Effector memory CD4-positive, alpha-beta T cell (primary cell): ENCODE measurements around the gene CX3CR1.

Experiments used
- DNase-seq, 3 donors: peaks; one replicate each; pipeline ENCODE4 v3.0.0-alpha.2; 2020
- H3K27ac ChIP-seq: 2 replicates; pipeline ENCODE4 v1.7.0; 2013; ENCODE audit warnings: mild to moderate bottlenecking, low read length, moderate library complexity; ENCODE audit not compliant: insufficient read depth, poor library complexity, severe bottlenecking
- H3K27me3 ChIP-seq: replicated peaks from 2 replicates; pipeline ENCODE4 v1.7.0; 2013; ENCODE audit warnings: mild to moderate bottlenecking, low read length; ENCODE audit not compliant: insufficient read depth, control insufficient read depth, poor library complexity, severe bottlenecking
- H3K36me3 ChIP-seq: 2 replicates; pipeline ENCODE4 v1.7.0; 2013; ENCODE audit warnings: mild to moderate bottlenecking, low read length, moderate library complexity; ENCODE audit not compliant: control insufficient read depth, insufficient read depth
- H3K4me1 ChIP-seq: 2 replicates; pipeline ENCODE4 v1.7.0; 2013; ENCODE audit warnings: low read length, mild to moderate bottlenecking; ENCODE audit not compliant: control insufficient read depth, insufficient read depth, poor library complexity, severe bottlenecking
- H3K4me3 ChIP-seq: 2 replicates; pipeline ENCODE4 v1.7.0; 2013; ENCODE audit warnings: low read length, low read depth, mild to moderate bottlenecking; ENCODE audit not compliant: insufficient read depth, poor library complexity, severe bottlenecking
- H3K9me3 ChIP-seq: 2 replicates; pipeline ENCODE4 v1.7.0; 2013; ENCODE audit warnings: mild to moderate bottlenecking, low read length, moderate library complexity; ENCODE audit not compliant: control insufficient read depth

CX3CR1 gene

DNA sequence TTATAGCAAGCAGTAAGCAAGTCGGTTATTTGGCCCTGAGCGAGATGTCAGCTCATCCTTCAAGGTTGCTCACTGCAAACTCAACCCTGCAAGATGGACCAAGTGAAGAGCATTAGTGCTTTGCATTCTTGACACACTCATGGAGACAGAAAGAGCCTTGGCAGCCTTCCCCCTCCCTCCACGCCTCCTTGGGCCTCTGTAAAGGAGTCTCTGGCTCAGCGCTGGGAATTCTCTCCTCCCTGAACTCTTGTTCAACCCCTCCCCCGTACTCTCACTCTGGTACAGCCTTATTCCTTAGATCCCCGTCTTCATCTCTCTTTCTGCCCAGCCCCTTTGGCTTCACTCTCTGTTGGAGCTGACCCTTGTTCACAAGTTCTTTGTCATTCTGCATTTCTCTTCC is 2.2 kb upstream of the CX3CR1 start:
- no peak overlapping the region for H3K27ac ChIP-seq
- H3K9me3 ChIP-seq = no peaks in the 10 kb centered on the region
- no peaks in the 10 kb centered on the region for H3K36me3 ChIP-seq
- no peaks in the 10 kb centered on the region for H3K4me1 ChIP-seq
- no peaks in the 10 kb centered on the region for H3K27me3 ChIP-seq
- DNase-seq = no peak
- H3K4me3 ChIP-seq = no peak overlapping the region

- no peaks in the 10 kb centered on the region for H3K9me3 ChIP-seq
- no peak for DNase-seq
- no peaks in the 10 kb centered on the region for H3K27me3 ChIP-seq
- no peak overlapping the region for H3K27ac ChIP-seq
- H3K4me1 ChIP-seq = no peaks in the 10 kb centered on the region
- no peaks in the 10 kb centered on the region for H3K36me3 ChIP-seq
- H3K4me3 ChIP-seq = no peak overlapping the region
These were observed 1.7 kb upstream of the CX3CR1 start for GRCh38 chr3:39281533-39281932.

- Histone ChIP-seq H3K4me1 (no peaks in the 10 kb centered on the region), H3K27me3 (no peaks in the 10 kb centered on the region), H3K4me3 (no peak overlapping the region), H3K36me3 (no peaks in the 10 kb centered on the region), H3K27ac (no peak overlapping the region), H3K9me3 (no peaks in the 10 kb centered on the region)
- DNase-seq = no peak
These were observed 735 bp upstream of the CX3CR1 start for GRCh38 chr3:39280571-39280970.

GRCh38 chr3:39278616-39278935 is 1.3 kb downstream of the CX3CR1 start:
- Histone ChIP-seq H3K27ac (no peak overlapping the region), H3K4me3 (no peak overlapping the region), H3K4me1 (no peaks in the 10 kb centered on the region), H3K27me3 (no peaks in the 10 kb centered on the region), H3K36me3 (no peaks in the 10 kb centered on the region), H3K9me3 (no peaks in the 10 kb centered on the region)
- no peak for DNase-seq

- H3K27ac ChIP-seq = no peak overlapping the region
- H3K9me3 ChIP-seq = no peaks in the 10 kb centered on the region
- no peak overlapping the region for H3K4me3 ChIP-seq
- DNase-seq = no peak
- no peaks in the 10 kb centered on the region for H3K4me1 ChIP-seq
- no peaks in the 10 kb centered on the region for H3K27me3 ChIP-seq
- no peaks in the 10 kb centered on the region for H3K36me3 ChIP-seq
These were observed 1.8 kb downstream of the CX3CR1 start for GRCh38 chr3:39277893-39278615.

DNA sequence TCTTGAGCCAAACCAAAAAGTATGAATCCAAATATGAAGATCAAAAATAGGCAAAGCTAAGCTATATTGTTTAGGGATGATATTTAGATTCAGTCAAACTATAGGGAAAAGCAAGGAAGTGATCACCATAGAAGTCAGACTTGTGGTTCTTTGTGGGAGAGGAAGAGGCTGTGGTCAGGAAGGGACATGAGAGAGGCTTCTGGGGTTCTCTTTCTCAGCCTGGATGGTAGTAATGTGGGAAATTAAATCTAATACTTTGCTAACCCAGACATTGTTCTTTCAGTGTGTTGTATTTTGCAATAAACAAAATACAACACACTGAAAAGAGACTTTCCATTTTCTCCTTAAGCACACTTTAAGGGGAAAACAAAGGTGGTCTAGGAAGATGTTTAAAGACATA is 3.1 kb downstream of the CX3CR1 start:
- Histone ChIP-seq H3K36me3 (no peaks in the 10 kb centered on the region), H3K4me1 (no peaks in the 10 kb centered on the region), H3K27ac (no peak overlapping the region), H3K4me3 (no peak overlapping the region), H3K27me3 (no peaks in the 10 kb centered on the region), H3K9me3 (no peaks in the 10 kb centered on the region)
- no peak for DNase-seq

- no peaks in the 10 kb centered on the region for H3K27me3 ChIP-seq
- no peaks in the 10 kb centered on the region for H3K9me3 ChIP-seq
- no peak overlapping the region for H3K4me3 ChIP-seq
- H3K36me3 ChIP-seq = no peaks in the 10 kb centered on the region
- H3K4me1 ChIP-seq = no peaks in the 10 kb centered on the region
- DNase-seq = no peak
- H3K27ac ChIP-seq = no peak overlapping the region
These were observed 3.8 kb downstream of the CX3CR1 start for GRCh38 chr3:39275963-39276593.

GRCh38 chr3:39275052-39275451 is 4.8 kb downstream of the CX3CR1 start:
- DNase-seq = no peak
- no peak overlapping the region for H3K4me3 ChIP-seq
- H3K27ac ChIP-seq = no peak overlapping the region
- no peaks in the 10 kb centered on the region for H3K27me3 ChIP-seq
- H3K4me1 ChIP-seq = no peaks in the 10 kb centered on the region
- no peaks in the 10 kb centered on the region for H3K36me3 ChIP-seq
- no peaks in the 10 kb centered on the region for H3K9me3 ChIP-seq

- no peaks in the 10 kb centered on the region for H3K36me3 ChIP-seq
- no peak overlapping the region for H3K4me3 ChIP-seq
- no peak for DNase-seq
- no peak overlapping the region for H3K27ac ChIP-seq
- H3K4me1 ChIP-seq = no peaks in the 10 kb centered on the region
- no peaks in the 10 kb centered on the region for H3K27me3 ChIP-seq
- no peaks in the 10 kb centered on the region for H3K9me3 ChIP-seq
These were observed 6.7 kb downstream of the CX3CR1 start for GRCh38 chr3:39273119-39273518.

DNA sequence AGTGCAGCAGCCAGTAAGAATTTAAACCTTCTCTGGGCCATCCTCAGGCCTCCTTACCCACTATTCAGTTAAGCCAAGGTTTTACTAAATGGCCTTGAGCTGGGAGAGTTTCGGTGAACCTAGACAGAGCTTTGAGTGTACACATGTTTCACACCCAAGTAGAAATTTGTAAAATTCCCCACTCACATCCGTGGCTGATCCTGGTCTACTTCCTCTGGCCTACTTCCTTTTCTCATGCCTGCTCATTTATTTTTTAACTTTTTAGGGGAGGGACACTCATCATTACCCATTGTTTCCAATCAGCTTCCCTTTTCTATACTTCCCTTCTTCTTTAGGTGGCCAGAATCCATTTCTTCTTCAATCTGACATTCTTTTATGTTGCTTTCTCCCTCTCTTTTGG is 7.6 kb downstream of the CX3CR1 start:
- Histone ChIP-seq H3K27me3 (no peaks in the 10 kb centered on the region), H3K36me3 (no peaks in the 10 kb centered on the region), H3K27ac (no peak overlapping the region), H3K4me3 (no peak overlapping the region), H3K9me3 (no peaks in the 10 kb centered on the region), H3K4me1 (peaks cover 8% of the 10 kb centered on the region)
- no peak for DNase-seq
